GM12891 (cell line): ENCODE results near the gene PIP5K1B.

Experiments used
- DNase-seq: peaks from one replicate; pipeline ENCODE4 v3.0.0; 2011; ENCODE audit warnings: low spot score; ENCODE audit not compliant: insufficient read length
- FAIRE-seq: peaks from 2 replicates; lab custom pipeline; 2011; peaks lifted over from hg19 to GRCh38; lab: Jason Lieb, UNC
- PAX5 ChIP-seq: IDR thresholded peaks from 2 replicates; pipeline ENCODE4 v1.6.1; 2011; ENCODE audit warnings: low read length, moderate library complexity, mild to moderate bottlenecking; ENCODE audit not compliant: insufficient read depth, severe bottlenecking
- POLR2A ChIP-seq: IDR thresholded peaks from 2 replicates; pipeline ENCODE4 v1.6.1; 2011; ENCODE audit warnings: low read depth, low read length, control low read depth
- POLR2AphosphoS5 ChIP-seq: IDR thresholded peaks from 2 replicates; pipeline ENCODE4 v1.6.1; 2011; ENCODE audit warnings: low read depth, low read length, control low read depth
- POU2F2 ChIP-seq: IDR thresholded peaks from 2 replicates; pipeline ENCODE4 v1.6.1; 2011; ENCODE audit warnings: low read depth, mild to moderate bottlenecking, control low read depth, low read length, moderate library complexity
- SPI1 ChIP-seq: IDR thresholded peaks from 2 replicates; pipeline ENCODE4 v1.6.1; 2011; ENCODE audit warnings: low read depth, low read length, control low read depth
- TAF1 ChIP-seq: IDR thresholded peaks from 2 replicates; pipeline ENCODE4 v1.6.1; 2011; ENCODE audit warnings: low read depth, low read length, control low read depth

The PIP5K1B gene

GRCh38 chr9:68760674-68761333 is 55.8 kb downstream of the PIP5K1B start:
- no peak for TF ChIP-seq TAF1
- no peak for TF ChIP-seq POLR2A
- TF ChIP-seq SPI1: no peak
- FAIRE-seq (no peak), DNase-seq (no peak)

DNA sequence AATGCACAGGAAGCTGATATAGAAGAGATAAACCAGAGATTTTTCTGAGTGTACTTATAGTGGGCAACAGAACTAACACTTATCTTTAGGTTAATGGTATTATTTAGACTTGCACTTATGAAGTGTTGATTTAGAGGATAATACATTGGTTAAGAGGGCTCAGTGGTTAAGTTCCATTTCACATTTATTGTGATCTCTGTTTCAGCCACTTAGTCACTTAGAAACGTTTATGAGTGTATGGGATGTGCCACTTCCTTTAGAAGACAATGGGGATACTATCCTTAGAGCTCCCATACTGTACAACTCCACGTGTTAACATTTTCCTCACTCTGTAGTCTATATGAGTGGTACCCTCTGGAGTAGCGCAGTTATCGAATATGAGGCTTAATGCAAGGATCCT is 57.5 kb downstream of the PIP5K1B start:
- no peak for FAIRE-seq
- no peak for TF ChIP-seq TAF1
- TF ChIP-seq POLR2A: no peak
- TF ChIP-seq PAX5: no peak
- no peak for TF ChIP-seq POLR2AphosphoS5

DNA sequence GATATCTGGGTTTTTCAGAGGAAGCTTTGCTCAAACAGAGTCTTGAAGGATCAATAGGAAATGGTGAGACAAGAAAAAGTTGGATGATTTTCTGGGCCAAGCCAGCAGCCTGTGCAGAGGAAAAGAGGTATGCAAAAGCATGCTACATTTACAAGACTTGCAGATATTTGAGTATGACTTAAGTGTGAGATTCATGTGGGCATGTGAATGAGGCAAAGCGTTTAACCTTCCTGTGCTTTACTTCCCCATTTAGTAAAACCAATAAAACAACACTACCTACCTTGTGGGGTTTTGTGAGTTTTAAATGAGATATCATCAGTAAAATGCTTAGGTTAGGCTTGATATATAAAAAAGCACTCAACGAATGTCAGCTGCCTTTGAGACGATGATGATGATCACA is 58.1 kb downstream of the PIP5K1B start:
- FAIRE-seq: peak; percentile 77
- TF ChIP-seq SPI1 (no peak), TAF1 (no peak)
- DNase-seq: no peak

More for the DNA sequence above, 57.5 kb downstream of the PIP5K1B start:
- DNase-seq: no peak

GRCh38 chr9:68768619-68769018 is 63.6 kb downstream of the PIP5K1B start:
- DNase-seq: no peak
- no peak for TF ChIP-seq POLR2A
- TF ChIP-seq TAF1: no peak
- TF ChIP-seq PAX5: no peak
- no peak for TF ChIP-seq POU2F2
- no peak for TF ChIP-seq POLR2AphosphoS5
- TF ChIP-seq SPI1: no peak
- no peak for FAIRE-seq

GRCh38 chr9:68769852-68770251 is 64.8 kb downstream of the PIP5K1B start:
- no peak for FAIRE-seq
- DNase-seq: no peak
- TF ChIP-seq POU2F2 (no peak), POLR2A (no peak), PAX5 (no peak), TAF1 (no peak), SPI1 (no peak), POLR2AphosphoS5 (no peak)

GRCh38 chr9:68771376-68771775 is 66.3 kb downstream of the PIP5K1B start:
- TF ChIP-seq POU2F2 (no peak), TAF1 (no peak), SPI1 (no peak), PAX5 (no peak), POLR2AphosphoS5 (no peak), POLR2A (no peak)
- FAIRE-seq: peak; percentile 5
- no peak for DNase-seq

DNA sequence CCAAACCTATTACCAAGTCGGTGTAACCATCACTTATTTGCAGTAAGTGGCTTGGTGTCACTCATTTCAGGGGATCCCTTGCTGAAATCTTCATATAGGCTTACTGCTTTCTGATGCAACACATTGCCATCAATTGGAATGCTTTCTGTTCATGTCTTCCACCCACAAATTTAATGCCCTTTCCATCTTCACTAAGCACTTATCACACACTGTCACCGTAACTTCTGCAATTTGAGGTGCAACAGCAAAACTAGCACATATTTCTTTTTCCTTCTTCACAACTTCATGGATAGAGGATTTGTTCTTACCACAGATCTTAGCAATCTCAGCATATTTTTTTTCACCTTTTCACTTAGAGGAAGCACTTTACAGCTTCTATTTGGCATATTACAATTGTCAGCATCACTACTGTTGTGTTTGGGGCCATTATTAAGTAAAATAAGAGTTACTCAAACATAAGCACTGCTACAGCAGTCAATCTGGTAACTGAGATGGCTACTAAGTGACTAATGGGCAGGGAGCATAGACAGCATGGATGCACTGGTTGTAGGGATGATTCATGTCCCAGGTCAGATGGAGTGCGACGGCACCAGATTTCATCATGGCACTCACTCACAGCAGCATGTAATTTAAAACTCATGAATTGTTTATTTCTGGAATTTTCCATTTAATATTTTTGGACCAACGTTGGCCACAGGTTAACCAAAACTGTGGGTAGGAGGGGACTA is 70.1 kb downstream of the PIP5K1B start:
- no peak for FAIRE-seq
- no peak for DNase-seq
- no peak for TF ChIP-seq SPI1
- TF ChIP-seq POU2F2: no peak
- no peak for TF ChIP-seq POLR2A
- TF ChIP-seq POLR2AphosphoS5: no peak
- no peak for TF ChIP-seq PAX5
- TF ChIP-seq TAF1: no peak

- DNase-seq: no peak
These were observed 72.2 kb downstream of the PIP5K1B start for GRCh38 chr9:68777070-68777763.

DNA sequence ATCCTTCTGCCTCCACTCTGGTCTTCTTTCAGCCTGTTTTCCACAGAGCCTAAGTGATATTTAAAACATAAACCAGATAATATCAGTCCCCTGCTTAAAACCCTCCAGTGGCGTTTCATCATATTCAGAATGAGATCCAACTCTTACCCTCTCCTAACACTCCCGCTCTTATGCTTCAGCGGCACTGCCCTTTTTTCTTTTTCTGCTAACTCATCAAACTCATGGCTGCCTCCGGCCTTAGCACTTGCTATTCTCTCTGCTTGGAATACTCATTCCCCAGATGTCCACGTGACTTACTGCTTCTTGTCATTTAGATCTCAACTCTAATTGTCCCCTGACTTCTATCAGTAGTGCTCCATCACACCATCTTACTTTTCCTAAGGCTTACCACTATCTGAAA is 73.6 kb downstream of the PIP5K1B start:
- FAIRE-seq (peak; percentile 83), DNase-seq (no peak)
- TF ChIP-seq PAX5: no peak
- no peak for TF ChIP-seq POU2F2
- no peak for TF ChIP-seq POLR2AphosphoS5
- TF ChIP-seq SPI1: no peak
- TF ChIP-seq TAF1: no peak
- TF ChIP-seq POLR2A: no peak

More at GRCh38 chr9:68777070-68777763, 72.2 kb downstream of the PIP5K1B start:
- no peak for FAIRE-seq
- TF ChIP-seq TAF1: no peak
- TF ChIP-seq PAX5: no peak
- no peak for TF ChIP-seq POU2F2
- TF ChIP-seq POLR2A: no peak
- TF ChIP-seq SPI1: no peak
- no peak for TF ChIP-seq POLR2AphosphoS5
